Chondrocyte (in vitro differentiated cells): ENCODE results near the gene TSPAN33. TPM values are rescaled to one million over a fixed set of nuclear protein-coding genes. Genes with fewer than 3 reads are reported as not detected.
A peak's percentile ranks its signal among the peaks of the same experiment; 100 is the strongest.

ENCODE experiments used
- DNase-seq: peaks from one replicate; pipeline ENCODE4 v3.0.0; 2021; ENCODE audit warnings: mixed read lengths, low spot score
- H3K27ac Mint-ChIP-seq: one replicate; pipeline ENCODE4 v1.8.0; 2021; ENCODE audit warnings: mild to moderate bottlenecking, moderate library complexity, mixed read lengths; ENCODE audit not compliant: unreplicated experiment
- H3K27me3 Mint-ChIP-seq: 2 replicates; pipeline ENCODE4 v1.8.0; 2021; ENCODE audit warnings: low read depth, mixed read lengths
- H3K36me3 Mint-ChIP-seq: 2 replicates; pipeline ENCODE4 v1.8.0; 2021; ENCODE audit warnings: low read depth, mixed read lengths
- H3K4me1 Mint-ChIP-seq: 2 replicates; pipeline ENCODE4 v1.8.0; 2021; ENCODE audit warnings: low read depth, mild to moderate bottlenecking, mixed read lengths
- H3K4me3 Mint-ChIP-seq: one replicate; pipeline ENCODE4 v1.8.0; 2021; ENCODE audit warnings: mild to moderate bottlenecking, moderate library complexity, mixed read lengths; ENCODE audit not compliant: unreplicated experiment
- H3K9me3 Mint-ChIP-seq: 2 replicates; pipeline ENCODE4 v1.8.0; 2021; ENCODE audit warnings: low read depth, mixed read lengths
- CTCF ChIP-seq: fragments of 200-600 bp; sonication (generic); IDR thresholded peaks from 2 replicates; pipeline ENCODE4 v1.5.0; 2021; ENCODE audit warnings: antibody characterized with exemption, mild to moderate bottlenecking, moderate library complexity
- total RNA-seq: library from RNA; stranded (reverse); gene quantifications from 3 replicates; pipeline ENCODE4 v1.2.1, GENCODE V29; 2021

TSPAN33 gene
- total RNA-seq, 1 donor from 2014 or later, result 4.2 TPM

- TF ChIP-seq CTCF, result peak; percentile 7
- no peak for DNase-seq
- Mint-ChIP-seq H3K36me3 (peaks cover 5% of the 10 kb centered on the region), H3K9me3 (no peaks in the 10 kb centered on the region), H3K4me1 (peaks cover 22% of the 10 kb centered on the region), H3K27ac (peak overlapping the region; percentile 47), H3K4me3 (peak overlapping the region; percentile 93), H3K27me3 (no peaks in the 10 kb centered on the region)
Measured at GRCh38 chr7:129188892-129189660, 44.6 kb downstream of the TSPAN33 start.

GRCh38 chr7:129189661-129190310, 45.3 kb downstream of the TSPAN33 start:
- Mint-ChIP-seq H3K9me3 (no peaks in the 10 kb centered on the region), H3K4me3 (peak overlapping the region; percentile 93), H3K27ac (peak overlapping the region; percentile 47), H3K4me1 (peaks cover 22% of the 10 kb centered on the region), H3K36me3 (peaks cover 5% of the 10 kb centered on the region), H3K27me3 (no peaks in the 10 kb centered on the region)
- no peak for TF ChIP-seq CTCF
- no peak for DNase-seq

GRCh38 chr7:129191272-129191671, 46.8 kb downstream of the TSPAN33 start:
- DNase-seq, result no peak
- no peak overlapping the region for H3K27ac Mint-ChIP-seq

GRCh38 chr7:129193892-129194291, 49.4 kb downstream of the TSPAN33 start:
- no peaks in the 10 kb centered on the region for H3K27me3 Mint-ChIP-seq
- no peak for DNase-seq
- H3K27ac Mint-ChIP-seq, result no peak overlapping the region
- TF ChIP-seq CTCF, result no peak
- H3K9me3 Mint-ChIP-seq, result no peaks in the 10 kb centered on the region
- peaks cover 5% of the 10 kb centered on the region for H3K36me3 Mint-ChIP-seq
- no peak overlapping the region for H3K4me3 Mint-ChIP-seq
- H3K4me1 Mint-ChIP-seq, result peaks cover 22% of the 10 kb centered on the region

More at GRCh38 chr7:129191272-129191671, 46.8 kb downstream of the TSPAN33 start:
- no peak for TF ChIP-seq CTCF
- H3K4me3 Mint-ChIP-seq, result no peak overlapping the region
- peaks cover 22% of the 10 kb centered on the region for H3K4me1 Mint-ChIP-seq
- H3K27me3 Mint-ChIP-seq, result no peaks in the 10 kb centered on the region
- no peaks in the 10 kb centered on the region for H3K9me3 Mint-ChIP-seq
- H3K36me3 Mint-ChIP-seq, result peaks cover 5% of the 10 kb centered on the region

- no peak overlapping the region for H3K4me3 Mint-ChIP-seq
Measured at GRCh38 chr7:129197771-129198170, 53.3 kb downstream of the TSPAN33 start.

More at GRCh38 chr7:129197771-129198170, 53.3 kb downstream of the TSPAN33 start:
- H3K4me1 Mint-ChIP-seq, result no peaks in the 10 kb centered on the region
- H3K36me3 Mint-ChIP-seq, result no peaks in the 10 kb centered on the region
- DNase-seq, result no peak
- TF ChIP-seq CTCF, result no peak
- H3K9me3 Mint-ChIP-seq, result no peaks in the 10 kb centered on the region
- no peak overlapping the region for H3K27ac Mint-ChIP-seq
- H3K27me3 Mint-ChIP-seq, result no peaks in the 10 kb centered on the region
